H1 (cell line): Measurements from ENCODE around the gene DGUOK. TPM values are rescaled to one million over a fixed set of nuclear protein-coding genes. Genes with fewer than 3 reads are reported as not detected.

Source experiments
- CTCF ChIA-PET: fragments of 300-600 bp; sonication (Branson Sonifier 250); formaldehyde crosslinking; loops from one replicate; lab custom pipeline; 2021; ENCODE audit not compliant: partially characterized antibody; lab: Charles Lee
- POLR2A ChIA-PET: fragments of 300-600 bp; sonication (Branson Sonifier 250); formaldehyde crosslinking; loops from one replicate; lab custom pipeline; 2021; ENCODE audit warnings: inconsistent platforms; ENCODE audit not compliant: partially characterized antibody; lab: Charles Lee
- DNase-seq, 2 experiments: peaks; one replicate each; pipeline versions ENCODE4 v3.0.0 to v3.0.0-alpha.2; 2010 to 2022; ENCODE audit warnings: low spot score in 2 of 2, low read depth in 1 of 2, mixed read lengths in 1 of 2
- FAIRE-seq: peaks from 2 replicates; lab custom pipeline; 2011; peaks lifted over from hg19 to GRCh38; lab: Jason Lieb, UNC
- H2AFZ ChIP-seq: 2 replicates; pipeline ENCODE4 v1.8.1; 2012; ENCODE audit warnings: low read length, inconsistent platforms
- H2AK5ac ChIP-seq: 2 replicates; pipeline ENCODE4 v1.6.1; 2013; ENCODE audit warnings: low read depth, low read length
- H2BK120ac ChIP-seq: replicated peaks from 2 replicates; pipeline ENCODE3; 2013; ENCODE audit warnings: low read depth, low read length, inconsistent platforms
- H2BK12ac ChIP-seq: 2 replicates; pipeline ENCODE4 v1.6.1; 2013; ENCODE audit warnings: low read depth, low read length
- H2BK15ac ChIP-seq: 2 replicates; pipeline ENCODE4 v1.6.1; 2013; ENCODE audit warnings: low read length
- H2BK20ac ChIP-seq: 2 replicates; pipeline ENCODE4 v1.6.1; 2013; ENCODE audit warnings: low read length
- H2BK5ac ChIP-seq: 2 replicates; pipeline ENCODE4 v1.6.1; 2013; ENCODE audit warnings: low read depth, low read length
- H3K14ac ChIP-seq: 2 replicates; pipeline ENCODE4 v1.6.1; 2013; ENCODE audit warnings: inconsistent platforms; ENCODE audit not compliant: insufficient read length
- H3K18ac ChIP-seq: 2 replicates; pipeline ENCODE4 v1.6.1; 2013; ENCODE audit warnings: low read length; ENCODE audit errors: extremely low read depth
- H3K23ac ChIP-seq: 2 replicates; pipeline ENCODE4 v1.6.1; 2013; ENCODE audit warnings: inconsistent platforms; ENCODE audit not compliant: insufficient read length
- H3K23me2 ChIP-seq: 2 replicates; pipeline ENCODE4 v1.6.1; 2013; ENCODE audit warnings: low read depth, low read length
- H3K27ac ChIP-seq: 2 replicates; pipeline ENCODE4 v1.6.1; 2011; ENCODE audit warnings: low read depth, low read length, inconsistent platforms
- H3K27me3 ChIP-seq, 4 experiments: replicated peaks in 1 of 4; 1 replicate in 1 of 4; 2 replicates in 3 of 4; pipeline versions ENCODE4 v1.6.1 to v1.8.1; 2011 to 2013; ENCODE audit warnings: low read length in 3 of 4, mild to moderate bottlenecking in 3 of 4, inconsistent platforms in 2 of 4, mixed read lengths in 2 of 4, moderate library complexity in 1 of 4; ENCODE audit not compliant: control insufficient read depth in 3 of 4, insufficient read depth in 3 of 4; ENCODE audit errors: extremely low read depth in 1 of 4
- H3K36me3 ChIP-seq, 4 experiments: 2 replicates each; pipeline versions ENCODE4 v1.6.1 to v1.8.1; 2011 to 2013; ENCODE audit warnings: mild to moderate bottlenecking in 4 of 4, low read length in 3 of 4, moderate library complexity in 2 of 4, control low read depth in 1 of 4, inconsistent platforms in 1 of 4; ENCODE audit not compliant: insufficient read depth in 4 of 4, control insufficient read depth in 2 of 4
- H3K4ac ChIP-seq: replicated peaks from 2 replicates; pipeline ENCODE3; 2013; ENCODE audit warnings: low read length, low read depth, mixed read lengths, inconsistent platforms; ENCODE audit not compliant: insufficient read length
- H3K4me1 ChIP-seq, 4 experiments: replicated peaks in 1 of 4; 1 replicate in 1 of 4; 2 replicates in 3 of 4; pipeline versions ENCODE4 v1.6.1 to v1.8.1; 2011 to 2013; ENCODE audit warnings: low read length in 3 of 4, inconsistent platforms in 2 of 4, mixed read lengths in 1 of 4; ENCODE audit not compliant: insufficient read depth in 4 of 4, control insufficient read depth in 3 of 4
- H3K4me2 ChIP-seq, 2 experiments: 2 replicates each; pipeline versions ENCODE4 v1.6.1 to v1.8.1; 2011 to 2013; ENCODE audit warnings: low read depth in 2 of 2, low read length in 2 of 2, control low read depth in 1 of 2, inconsistent platforms in 1 of 2, mild to moderate bottlenecking in 1 of 2; ENCODE audit not compliant: insufficient read depth in 1 of 2
- H3K4me3 ChIP-seq, 4 experiments: fragments of 200-600, 300-600 bp in 1 of 4; sonication (generic), shearing (Covaris generic), sonication (Bioruptor Twin) in 1 of 4; 2 replicates each; pipeline versions ENCODE4 v1.5.1 to v1.8.1; 2011 to 2016; ENCODE audit warnings: low read length in 4 of 4, low read depth in 3 of 4, control low read depth in 2 of 4, inconsistent platforms in 2 of 4, mild to moderate bottlenecking in 2 of 4, mixed read lengths in 1 of 4, moderate library complexity in 1 of 4; ENCODE audit not compliant: insufficient read depth in 2 of 4; ENCODE audit errors: extremely low read depth in 1 of 4
- H3K56ac ChIP-seq: replicated peaks from 2 replicates; pipeline ENCODE3; 2013; ENCODE audit warnings: low read depth, mild to moderate bottlenecking, mixed read lengths, low read length, inconsistent platforms; ENCODE audit not compliant: insufficient read length
- H3K79me1 ChIP-seq: 2 replicates; pipeline ENCODE4 v1.6.1; 2013; ENCODE audit warnings: low read depth, low read length, control low read depth
- H3K79me2 ChIP-seq, 2 experiments: 2 replicates each; pipeline versions ENCODE4 v1.6.1 to v1.8.1; 2012 to 2013; ENCODE audit warnings: low read length in 2 of 2, mild to moderate bottlenecking in 2 of 2, inconsistent platforms in 1 of 2; ENCODE audit not compliant: insufficient read depth in 2 of 2, control insufficient read depth in 1 of 2
- H3K9ac ChIP-seq, 4 experiments: replicated peaks in 1 of 4; 1 replicate in 1 of 4; 2 replicates in 3 of 4; pipeline versions ENCODE4 v1.6.1 to v1.8.1; 2011 to 2013; ENCODE audit warnings: low read depth in 3 of 4, low read length in 3 of 4, control low read depth in 2 of 4, mild to moderate bottlenecking in 2 of 4, moderate library complexity in 2 of 4, inconsistent platforms in 1 of 4; ENCODE audit errors: extremely low read depth in 1 of 4
- H3K9me3 ChIP-seq, 2 experiments: 2 replicates each; pipeline versions ENCODE4 v1.6.1 to v1.8.1; 2012 to 2013; ENCODE audit warnings: mild to moderate bottlenecking in 2 of 2, moderate library complexity in 2 of 2, control low read depth in 1 of 2, inconsistent platforms in 1 of 2, low read depth in 1 of 2, low read length in 1 of 2, mixed read lengths in 1 of 2; ENCODE audit not compliant: insufficient read depth in 2 of 2
- H4K20me1 ChIP-seq, 2 experiments: replicated peaks in 1 of 2; 2 replicates each; pipeline versions ENCODE3 to v1.8.1; 2011 to 2013; ENCODE audit warnings: inconsistent platforms in 2 of 2, low read length in 2 of 2, mild to moderate bottlenecking in 1 of 2; ENCODE audit not compliant: insufficient read depth in 2 of 2, control insufficient read depth in 1 of 2
- H4K5ac ChIP-seq: 2 replicates; pipeline ENCODE4 v1.6.1; 2013; ENCODE audit warnings: low read length, low read depth, mixed read lengths, inconsistent platforms; ENCODE audit not compliant: insufficient read length
- H4K8ac ChIP-seq: 2 replicates; pipeline ENCODE4 v1.8.0; 2013; ENCODE audit warnings: mild to moderate bottlenecking, moderate library complexity, low read length, inconsistent platforms; ENCODE audit not compliant: insufficient read depth; ENCODE audit errors: extremely low read depth
- H4K91ac ChIP-seq: replicated peaks from 2 replicates; pipeline ENCODE3; 2013; ENCODE audit warnings: low read length, mixed read lengths, inconsistent platforms; ENCODE audit not compliant: insufficient read length
- BCL11A ChIP-seq, 2 experiments: IDR thresholded peaks; one replicate each; pipeline ENCODE4 v1.6.1; 2011; ENCODE audit warnings: low read depth in 2 of 2, low read length in 2 of 2, mild to moderate bottlenecking in 2 of 2
- CREB1 ChIP-seq: IDR thresholded peaks from 2 replicates; pipeline ENCODE4 v1.6.1; 2012; ENCODE audit warnings: inconsistent platforms
- EGR1 ChIP-seq: IDR thresholded peaks from 2 replicates; pipeline ENCODE4 v1.6.1; 2011; ENCODE audit warnings: low read depth, low read length, borderline replicate concordance
- HDAC2 ChIP-seq, 2 experiments: fragments of 300-600 bp in 1 of 2; sonication (generic) in 1 of 2; IDR thresholded peaks; 2 replicates each; pipeline ENCODE4 v1.6.1; 2011 to 2012; ENCODE audit warnings: low read depth in 2 of 2, low read length in 2 of 2, mild to moderate bottlenecking in 2 of 2, moderate library complexity in 2 of 2, borderline replicate concordance in 1 of 2, inconsistent platforms in 1 of 2
- JUN ChIP-seq: IDR thresholded peaks from 2 replicates; pipeline ENCODE4 v1.6.1; 2011; ENCODE audit warnings: low read depth, mild to moderate bottlenecking, improper control_type of control experiment, low read length
- POLR2A ChIP-seq, 2 experiments: IDR thresholded peaks; 1 replicate in 1 of 2; 2 replicates in 1 of 2; pipeline ENCODE4 v1.6.1; 2011; ENCODE audit warnings: low read depth in 2 of 2, low read length in 2 of 2, mild to moderate bottlenecking in 2 of 2; ENCODE audit errors: control extremely low read depth in 1 of 2
- RAD21 ChIP-seq, 2 experiments: IDR thresholded peaks in 1 of 2; conservative IDR thresholded peaks in 1 of 2; 2 replicates each; pipeline ENCODE4 v1.6.1; 2011; ENCODE audit warnings: low read depth in 2 of 2, low read length in 2 of 2, improper control_type of control experiment in 1 of 2, inconsistent platforms in 1 of 2, mild to moderate bottlenecking in 1 of 2, moderate library complexity in 1 of 2
- SIX5 ChIP-seq: IDR thresholded peaks from 2 replicates; pipeline ENCODE4 v1.6.1; 2011; ENCODE audit warnings: mild to moderate bottlenecking, low read depth, low read length
- WGBS, 2 experiments: shearing (Covaris generic) in 1 of 2; methylation state at CpG; one replicate each; pipeline versions ENCODE4 v1.1.6 to v1.1.7; 2013 to 2015; ENCODE audit warnings: low lambda C conversion rate in 2 of 2, mixed read lengths in 2 of 2, inconsistent platforms in 1 of 2, low coverage in 1 of 2, missing lambda C conversion rate in 1 of 2; ENCODE audit not compliant: insufficient replicate concordance in 2 of 2, insufficient coverage in 1 of 2, insufficient read length in 1 of 2; ENCODE audit errors: extremely low coverage in 1 of 2, missing lambda C conversion rate in 1 of 2; 5-methylcytosine and 5-hydroxymethylcytosine counted together
- polyA plus RNA-seq, 7 experiments: library from polyadenylated mRNA; depleted of rRNA in 3 of 7; stranded (reverse) in 5 of 7; unstranded in 2 of 7; fragments of >200 nt in 5 of 7; fragments of 200-250 nt in 2 of 7; gene quantifications; 1 replicate in 5 of 7; 2 replicates in 1 of 7; 4 replicates in 1 of 7; pipeline versions ENCODE4 v1.2.1 to v1.2.3, GENCODE V29; 2011 to 2013; ENCODE audit warnings: missing spikeins in 2 of 7, mixed read lengths in 2 of 7
- total RNA-seq: library from RNA; stranded (reverse); fragmentation: NEBNext Ultra II Directional; extraction: Animal tissue kit (Norgen Biotek cat#: 25700); gene quantifications from 2 replicates; pipeline ENCODE4 v1.2.1, GENCODE V29; 2021

DGUOK gene
- total and polyA plus RNA-seq, 2 of the 8 experiments (the other 6 are each of a cell fraction or from before 2014, with no cell fraction given) = 110 to 168 TPM

DNA sequence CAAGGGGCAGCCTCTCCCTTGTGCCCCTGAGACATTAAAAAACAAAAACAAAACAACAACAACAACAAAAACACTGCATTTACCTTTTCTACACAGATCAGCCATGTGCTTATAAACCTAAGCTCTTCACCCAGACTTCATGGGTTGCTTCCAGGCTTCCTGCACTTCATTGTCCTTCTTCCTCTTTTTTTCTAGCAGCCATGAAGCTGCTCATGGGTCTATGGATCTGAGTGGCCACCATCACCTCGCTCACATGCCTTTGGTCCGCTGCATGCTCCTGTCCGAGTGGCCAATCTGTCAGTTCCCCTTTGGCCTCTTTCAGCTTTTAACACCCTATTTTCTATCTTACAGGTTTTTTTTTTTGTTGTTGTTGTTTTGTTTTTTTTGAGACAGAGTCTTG lies 49.1 kb downstream of the DGUOK start:
- Histone ChIP-seq H3K4ac (no peak overlapping the region), H2BK20ac (no peak overlapping the region), H2BK15ac (no peak overlapping the region), H3K4me1 (peaks cover 0 to 5% (median 2%) of the 10 kb centered on the region in 4 experiments; a peak in 3 of 7 replicates), H3K14ac (no peak overlapping the region), H3K23ac (no peak overlapping the region), H3K18ac (no peak overlapping the region), H4K5ac (no peak overlapping the region), H4K91ac (no peak overlapping the region), H2AFZ (no peak overlapping the region), H3K4me3 (no peak overlapping the region), H4K20me1 (peaks cover 0 to 3% of the 10 kb centered on the region in 2 experiments), H4K8ac (no peak overlapping the region), H2BK120ac (no peak overlapping the region), H3K56ac (no peak overlapping the region), H3K9me3 (no peaks in the 10 kb centered on the region), H3K27me3 (peaks cover 0 to 14% (median 12%) of the 10 kb centered on the region in 4 experiments; a peak in 6 of 7 replicates), H3K36me3 (no peaks in the 10 kb centered on the region), H3K79me1 (no peaks in the 10 kb centered on the region), H3K9ac (no peak overlapping the region), H3K4me2 (no peak overlapping the region), H3K27ac (no peak overlapping the region), H3K79me2 (no peaks in the 10 kb centered on the region), H2AK5ac (no peak overlapping the region), H2BK12ac (no peak overlapping the region), H3K23me2 (no peaks in the 10 kb centered on the region), H2BK5ac (no peak overlapping the region)
- CTCF ChIA-PET = interaction anchor here (0.5 to 1.4 kb wide), 5 partner anchors 10 to 308 kb away, joined by 3 to 5 read pairs (median 4); no protein-coding TSS in a partner anchor
- TF ChIP-seq POLR2A (IDR thresholded peaks at IDR 0.05; ENCODE audit: control extremely low read depth in 1 of 2, low read depth in 2 of 2, low read length in 2 of 2) (no peak), JUN (no peak), HDAC2 (IDR thresholded peaks at IDR 0.05; ENCODE audit: borderline replicate concordance in 1 of 2, low read depth in 2 of 2, low read length in 2 of 2) (no peak), EGR1 (no peak), SIX5 (no peak), RAD21 (IDR thresholded peaks at IDR 0.05 in 1 of 2, conservative IDR thresholded peaks at IDR 0.05 in 1 of 2; ENCODE audit: low read depth in 2 of 2, low read length in 2 of 2) (no peak), BCL11A (IDR thresholded peaks at IDR 0.05; ENCODE audit: low read depth in 2 of 2, low read length in 2 of 2) (no peak), CREB1 (no peak)
- WGBS, 2 experiments = 75% methylated on average over 3 of the region's 3 CpGs; no CpG with 5 or more reads in 1 of the 2 experiments
- FAIRE-seq (no peak), DNase-seq (no peak)
- POLR2A ChIA-PET = interaction anchor here (0.6 kb wide), 1 partner anchor 132 kb away, joined by 3 read pairs; no protein-coding TSS in a partner anchor
